GM18909 (cell line): Measurements from ENCODE around the gene LBX1.
A peak's percentile ranks its signal among the peaks of the same experiment; 100 is the strongest.
"Not testable (repeated sequence)": the region's sequence is repeated elsewhere in the genome, so short reads cannot be mapped to it uniquely, and the experiment has no call there.

ENCODE experiments used
- ATAC-seq: cut with Tn5 transposase; IDR thresholded peaks from one replicate; pipeline ENCODE4 v1.9.1; 2021; ENCODE audit warnings: mild to moderate bottlenecking; ENCODE audit not compliant: unreplicated experiment, poor library complexity

LBX1 gene

GRCh38 chr10:101215397-101216206 lies 13.7 kb downstream of the LBX1 start:
- no peak for ATAC-seq

- peak; percentile 51 for ATAC-seq
Observed at GRCh38 chr10:101214446-101215396, 14.5 kb downstream of the LBX1 start.

GRCh38 chr10:101208543-101208942 lies 20.7 kb downstream of the LBX1 start:
- ATAC-seq = no peak

GRCh38 chr10:101207026-101207425 lies 22.2 kb downstream of the LBX1 start:
- ATAC-seq = no peak

- ATAC-seq = not testable (repeated sequence)
Observed at GRCh38 chr10:101202667-101203066, 26.6 kb downstream of the LBX1 start.

GRCh38 chr10:101198326-101198977 lies 30.8 kb downstream of the LBX1 start:
- not testable (repeated sequence) for ATAC-seq

- ATAC-seq = no peak
Observed at GRCh38 chr10:101195921-101196320, 33.3 kb downstream of the LBX1 start.

GRCh38 chr10:101189461-101190401 lies 39.5 kb downstream of the LBX1 start:
- ATAC-seq = no peak

- no peak for ATAC-seq
Observed at GRCh38 chr10:101188942-101189341, 40.3 kb downstream of the LBX1 start.

GRCh38 chr10:101183458-101184183 lies 45.6 kb downstream of the LBX1 start:
- ATAC-seq = no peak

GRCh38 chr10:101182936-101183335 lies 46.3 kb downstream of the LBX1 start:
- no peak for ATAC-seq
